ENCODE data around the gene BOLA3. TPM values are rescaled to one million over a fixed set of nuclear protein-coding genes. Genes with fewer than 3 reads are reported as not detected.

The BOLA3 gene
- total RNA-seq, 1 experiment from 2014 or later = 30.4 TPM

DNA sequence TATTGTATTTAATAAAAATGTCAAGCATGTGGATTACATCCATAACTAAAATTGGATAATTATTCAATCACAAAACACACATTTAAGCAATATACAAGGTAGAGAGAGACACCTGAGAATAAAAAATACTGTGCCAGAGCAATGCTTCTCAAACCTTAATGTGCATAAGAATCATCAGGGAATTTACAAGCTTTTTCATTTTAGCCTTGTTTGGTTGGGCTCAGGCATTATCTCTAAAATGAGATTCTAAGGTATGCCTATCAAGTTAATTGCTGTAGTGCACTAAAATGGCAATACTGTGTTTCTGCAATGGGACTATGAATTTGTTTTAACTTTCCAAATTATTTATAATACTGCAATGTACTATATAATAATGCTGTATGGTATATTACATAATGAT, 30.0 kb upstream of the BOLA3 start:
- intact Hi-C loops (cut with micrococcal nuclease; ENCODE audit: unreplicated experiment) = loop anchor here (1.0 kb wide), 1 partner anchor 21 kb away; the partner anchor contains the start of gene MTHFD2

DNA sequence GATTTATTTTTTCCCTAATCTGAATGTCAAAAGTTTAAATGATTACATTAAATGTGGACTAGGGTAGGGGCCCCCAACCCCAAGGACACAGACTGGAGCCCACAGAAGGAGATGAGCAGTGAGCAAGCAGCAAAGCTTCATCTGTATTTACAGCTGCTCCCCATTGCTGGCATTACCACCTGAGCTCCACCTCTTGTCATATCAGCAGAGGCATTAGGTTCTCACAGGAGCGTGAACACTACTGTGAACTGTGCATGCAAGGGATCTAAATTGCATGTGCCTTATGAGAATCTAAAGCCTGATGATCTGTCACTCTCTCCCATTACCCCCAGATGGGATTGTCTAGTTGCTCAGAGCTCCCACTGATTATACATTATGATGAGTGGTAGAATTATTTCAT, 27.2 kb upstream of the BOLA3 start:
- peaks cover 21% of the 10 kb centered on the region for H3K4me1 ChIP-seq (replicated peaks; ENCODE audit: insufficient read depth)
- ChIA-PET POLR2A (ENCODE audit: unreplicated experiment) (no interaction called here), CTCF (no interaction called here)

More for the DNA sequence above, 30.0 kb upstream of the BOLA3 start:
- Histone ChIP-seq H3K79me2 (ENCODE audit: low read depth) (peaks cover 58% of the 10 kb centered on the region), H3K36me3 (ENCODE audit: low read depth) (peaks cover 5% of the 10 kb centered on the region), H2AFZ (peak overlapping the region; percentile 83), H3K27me3 (ENCODE audit: insufficient read depth, low read depth) (no peaks in the 10 kb centered on the region), H4K20me1 (ENCODE audit: insufficient read depth) (peaks cover 54% of the 10 kb centered on the region), H3K27ac (peak overlapping the region; percentile 76), H3K4me1 (replicated peaks; ENCODE audit: insufficient read depth) (peaks cover 21% of the 10 kb centered on the region), H3K4me3 (peak overlapping the region; percentile 84), H3K4me2 (peak overlapping the region; percentile 95), H3K9me2 (ENCODE audit: insufficient read depth) (no peaks in the 10 kb centered on the region), H3K9me3 (ENCODE audit: insufficient read depth, low read depth) (no peaks in the 10 kb centered on the region), H3F3A (ENCODE audit: insufficient read depth, low read depth) (peaks cover 4% of the 10 kb centered on the region; the same call in 1 of the 2 replicates)
- no TSS peak for BruUV-seq (replicated peaks)
- DNase-seq = no peak
- ChIA-PET CTCF (interaction anchor here (0.6 kb wide), 1 partner anchor 90 kb away, joined by 3 read pairs; no protein-coding TSS in a partner anchor), POLR2A (ENCODE audit: unreplicated experiment) (interaction anchor here (0.7 kb wide), 1 partner anchor 349 kb away, joined by 3 read pairs; no protein-coding TSS in a partner anchor)
- TF ChIP-seq, protein P1, sequence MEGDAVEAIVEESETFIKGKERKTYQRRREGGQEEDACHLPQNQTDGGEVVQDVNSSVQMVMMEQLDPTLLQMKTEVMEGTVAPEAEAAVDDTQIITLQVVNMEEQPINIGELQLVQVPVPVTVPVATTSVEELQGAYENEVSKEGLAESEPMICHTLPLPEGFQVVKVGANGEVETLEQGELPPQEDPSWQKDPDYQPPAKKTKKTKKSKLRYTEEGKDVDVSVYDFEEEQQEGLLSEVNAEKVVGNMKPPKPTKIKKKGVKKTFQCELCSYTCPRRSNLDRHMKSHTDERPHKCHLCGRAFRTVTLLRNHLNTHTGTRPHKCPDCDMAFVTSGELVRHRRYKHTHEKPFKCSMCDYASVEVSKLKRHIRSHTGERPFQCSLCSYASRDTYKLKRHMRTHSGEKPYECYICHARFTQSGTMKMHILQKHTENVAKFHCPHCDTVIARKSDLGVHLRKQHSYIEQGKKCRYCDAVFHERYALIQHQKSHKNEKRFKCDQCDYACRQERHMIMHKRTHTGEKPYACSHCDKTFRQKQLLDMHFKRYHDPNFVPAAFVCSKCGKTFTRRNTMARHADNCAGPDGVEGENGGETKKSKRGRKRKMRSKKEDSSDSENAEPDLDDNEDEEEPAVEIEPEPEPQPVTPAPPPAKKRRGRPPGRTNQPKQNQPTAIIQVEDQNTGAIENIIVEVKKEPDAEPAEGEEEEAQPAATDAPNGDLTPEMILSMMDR (conservative IDR thresholded peaks at IDR 0.05) = no peak
- no peak for TF ChIP-seq EZH2 (IDR thresholded peaks at IDR 0.05; ENCODE audit: low read depth)

DNA sequence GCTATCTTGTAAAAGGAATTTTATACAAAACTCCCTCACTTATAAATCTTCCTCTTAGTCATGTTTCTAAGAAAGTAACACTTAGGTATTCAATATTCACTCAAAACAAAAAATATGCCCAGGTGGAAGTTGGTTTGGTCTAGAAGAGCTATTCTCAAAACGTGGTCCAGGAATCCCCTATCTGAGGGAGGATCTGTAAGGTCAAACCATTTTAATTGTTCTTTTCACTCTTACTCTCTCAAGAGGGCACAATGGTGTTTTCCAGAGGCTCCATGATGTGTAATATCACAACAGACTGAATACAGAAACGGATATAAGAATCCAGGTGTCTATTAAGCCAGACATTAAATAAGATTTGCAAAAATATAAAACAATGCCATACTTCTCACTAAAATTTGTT, 21.0 kb upstream of the BOLA3 start:
- DNase-seq = no peak
- intact Hi-C loops (cut with micrococcal nuclease; ENCODE audit: unreplicated experiment) = no loop called here
- ChIA-PET POLR2A (ENCODE audit: unreplicated experiment) (interaction anchor here (0.6 kb wide), 1 partner anchor 340 kb away, joined by 3 read pairs; the partner anchor contains the start of gene STAMBP), CTCF (interaction anchor here (0.5 kb wide), 1 partner anchor 151 kb away, joined by 4 read pairs; no protein-coding TSS in a partner anchor)
- H2AFZ ChIP-seq = no peak overlapping the region
- peaks cover 18% of the 10 kb centered on the region; the same call in 1 of the 2 replicates for H3F3A ChIP-seq (ENCODE audit: insufficient read depth, low read depth)
- peaks cover 55% of the 10 kb centered on the region for H3K36me3 ChIP-seq (ENCODE audit: low read depth)
- no peak for TF ChIP-seq EZH2 (IDR thresholded peaks at IDR 0.05; ENCODE audit: low read depth)
- TF ChIP-seq, protein P1 (conservative IDR thresholded peaks at IDR 0.05) = no peak
- peaks cover 50% of the 10 kb centered on the region for H4K20me1 ChIP-seq (ENCODE audit: insufficient read depth)
- no peak overlapping the region for H3K27ac ChIP-seq
- no peak overlapping the region for H3K4me3 ChIP-seq
- no TSS peak for BruUV-seq (replicated peaks)
- no peaks in the 10 kb centered on the region for H3K27me3 ChIP-seq (ENCODE audit: insufficient read depth, low read depth)
- H3K4me2 ChIP-seq = no peak overlapping the region
- H3K4me1 ChIP-seq (replicated peaks; ENCODE audit: insufficient read depth) = no peaks in the 10 kb centered on the region
- H3K9me3 ChIP-seq (ENCODE audit: insufficient read depth, low read depth) = no peaks in the 10 kb centered on the region; the same call in 1 of the 2 replicates
- H3K79me2 ChIP-seq (ENCODE audit: low read depth) = peaks cover 39% of the 10 kb centered on the region
- no peaks in the 10 kb centered on the region for H3K9me2 ChIP-seq (ENCODE audit: insufficient read depth)

More for the DNA sequence above, 27.2 kb upstream of the BOLA3 start:
- TF ChIP-seq, protein P1 (conservative IDR thresholded peaks at IDR 0.05) = no peak
- no peak for TF ChIP-seq EZH2 (IDR thresholded peaks at IDR 0.05; ENCODE audit: low read depth)
- no TSS peak for BruUV-seq (replicated peaks)
- no peak overlapping the region for H2AFZ ChIP-seq
- no peak overlapping the region for H3K4me3 ChIP-seq
- H4K20me1 ChIP-seq (ENCODE audit: insufficient read depth) = peaks cover 66% of the 10 kb centered on the region
- peaks cover 19% of the 10 kb centered on the region for H3K36me3 ChIP-seq (ENCODE audit: low read depth)
- H3K4me2 ChIP-seq = peak overlapping the region; percentile 3; the same call in 1 of the 2 replicates
- no peaks in the 10 kb centered on the region for H3K9me2 ChIP-seq (ENCODE audit: insufficient read depth)
- no peak overlapping the region for H3K27ac ChIP-seq
- H3K9me3 ChIP-seq (ENCODE audit: insufficient read depth, low read depth) = no peaks in the 10 kb centered on the region
- intact Hi-C loops (cut with micrococcal nuclease; ENCODE audit: unreplicated experiment) = no loop called here
- peaks cover 14% of the 10 kb centered on the region; the same call in 1 of the 2 replicates for H3F3A ChIP-seq (ENCODE audit: insufficient read depth, low read depth)
- H3K79me2 ChIP-seq (ENCODE audit: low read depth) = peaks cover 72% of the 10 kb centered on the region
- no peak for DNase-seq
- no peaks in the 10 kb centered on the region for H3K27me3 ChIP-seq (ENCODE audit: insufficient read depth, low read depth)
